ENCODE results near the gene IFITM10. TPM values are rescaled to one million over a fixed set of nuclear protein-coding genes. Genes with fewer than 3 reads are reported as not detected.

The IFITM10 gene
- total RNA-seq, 1 experiment from 2014 or later: 18.0 TPM

GRCh38 chr11:1777737-1778136 is 27.3 kb upstream of the IFITM10 start:
- H3K27me3 ChIP-seq (ENCODE audit: control insufficient read depth, insufficient read depth, low read length): no peaks in the 10 kb centered on the region
- no peaks in the 10 kb centered on the region for H3K36me3 ChIP-seq (ENCODE audit: control insufficient read depth, insufficient read depth, low read length)
- DNase-seq (ENCODE audit: low read depth, low spot score) (no peak), ATAC-seq (no peak)
- peaks cover 40% of the 10 kb centered on the region for H3K4me1 ChIP-seq (ENCODE audit: control insufficient read depth, insufficient read depth, low read length)
- BruUV-seq (replicated peaks): no TSS peak
- in situ Hi-C loops (cut with HindIII; ENCODE audit: low pct_unique_long_range_greater_than_20kb, low sequenced_read_pairs) (no loop called here), intact Hi-C loops (cut with micrococcal nuclease; ENCODE audit: unreplicated experiment) (no loop called here)
- no peak overlapping the region for H3K4me3 ChIP-seq (ENCODE audit: low read depth in 2 of 2, low read length in 2 of 2)
- ChIA-PET POLR2A (no interaction called here), CTCF (interaction anchor here (0.5 to 0.6 kb wide), 2 partner anchors 9 to 252 kb away, joined by 4 to 7 read pairs; no protein-coding TSS in a partner anchor)
- no peak for TF ChIP-seq POLR2AphosphoS5 (IDR thresholded peaks at IDR 0.05; ENCODE audit: low read depth, low read length)
- TF ChIP-seq SIN3A (IDR thresholded peaks at IDR 0.05; ENCODE audit: borderline replicate concordance, insufficient read depth, low read depth, low read length): no peak
- no peak for TF ChIP-seq REST (IDR thresholded peaks at IDR 0.05; ENCODE audit: insufficient read depth in 1 of 2, low read depth in 2 of 2, low read length in 1 of 2)
- TF ChIP-seq TCF7L2 (IDR thresholded peaks at IDR 0.05; ENCODE audit: low read depth, low read length): no peak
- TF ChIP-seq, protein P1, sequence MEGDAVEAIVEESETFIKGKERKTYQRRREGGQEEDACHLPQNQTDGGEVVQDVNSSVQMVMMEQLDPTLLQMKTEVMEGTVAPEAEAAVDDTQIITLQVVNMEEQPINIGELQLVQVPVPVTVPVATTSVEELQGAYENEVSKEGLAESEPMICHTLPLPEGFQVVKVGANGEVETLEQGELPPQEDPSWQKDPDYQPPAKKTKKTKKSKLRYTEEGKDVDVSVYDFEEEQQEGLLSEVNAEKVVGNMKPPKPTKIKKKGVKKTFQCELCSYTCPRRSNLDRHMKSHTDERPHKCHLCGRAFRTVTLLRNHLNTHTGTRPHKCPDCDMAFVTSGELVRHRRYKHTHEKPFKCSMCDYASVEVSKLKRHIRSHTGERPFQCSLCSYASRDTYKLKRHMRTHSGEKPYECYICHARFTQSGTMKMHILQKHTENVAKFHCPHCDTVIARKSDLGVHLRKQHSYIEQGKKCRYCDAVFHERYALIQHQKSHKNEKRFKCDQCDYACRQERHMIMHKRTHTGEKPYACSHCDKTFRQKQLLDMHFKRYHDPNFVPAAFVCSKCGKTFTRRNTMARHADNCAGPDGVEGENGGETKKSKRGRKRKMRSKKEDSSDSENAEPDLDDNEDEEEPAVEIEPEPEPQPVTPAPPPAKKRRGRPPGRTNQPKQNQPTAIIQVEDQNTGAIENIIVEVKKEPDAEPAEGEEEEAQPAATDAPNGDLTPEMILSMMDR (IDR thresholded peaks at IDR 0.05): no peak
- H3K27ac ChIP-seq (ENCODE audit: low read length): peak overlapping the region; percentile 60
- H3K9me3 ChIP-seq (ENCODE audit: control insufficient read depth, insufficient read depth, low read depth, low read length): no peaks in the 10 kb centered on the region; the same call in 1 of the 2 replicates

DNA sequence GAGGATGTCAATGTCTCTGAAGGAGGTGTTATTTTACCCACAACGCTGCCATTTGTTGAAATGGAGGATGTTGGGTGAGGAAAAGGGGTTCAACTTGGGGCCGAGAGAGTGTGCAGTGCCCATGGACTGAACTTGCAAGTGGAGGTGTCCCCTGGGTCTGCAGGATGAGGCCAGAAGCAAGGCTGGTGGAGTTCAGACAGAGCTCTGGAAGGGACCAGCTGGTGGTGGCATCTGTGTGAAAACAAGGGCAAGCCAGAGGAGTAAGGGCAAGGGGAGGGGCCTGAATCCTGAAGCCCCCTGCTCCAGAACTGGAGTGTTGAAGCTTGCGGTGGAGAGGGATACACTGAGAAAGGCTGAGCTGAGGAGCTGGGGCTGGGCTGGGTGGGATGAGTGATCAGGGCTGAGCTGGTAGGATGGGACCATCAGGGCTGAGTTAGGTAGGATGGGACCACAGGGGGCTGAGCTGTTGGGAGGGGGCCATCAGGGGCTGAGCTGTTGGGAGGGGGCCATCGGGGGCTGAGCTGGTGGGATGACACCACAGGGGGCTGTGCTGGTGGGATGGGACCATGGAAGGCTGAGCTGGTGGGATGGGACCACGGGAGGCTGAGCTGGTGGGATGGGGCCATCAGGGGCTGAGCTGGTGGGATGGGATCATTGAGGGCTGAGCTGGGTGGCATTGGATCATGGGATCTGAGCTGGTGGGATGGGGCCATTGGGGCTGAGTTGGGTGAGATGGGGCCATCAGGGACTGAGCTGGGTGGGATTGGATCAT is 26.7 kb upstream of the IFITM10 start:
- H3K9me3 ChIP-seq (ENCODE audit: control insufficient read depth, insufficient read depth, low read depth, low read length): no peaks in the 10 kb centered on the region; the same call in 1 of the 2 replicates
- peaks cover 40% of the 10 kb centered on the region for H3K4me1 ChIP-seq (ENCODE audit: control insufficient read depth, insufficient read depth, low read length)
- no TSS peak for BruUV-seq (replicated peaks)
- TF ChIP-seq SIN3A (IDR thresholded peaks at IDR 0.05; ENCODE audit: borderline replicate concordance, insufficient read depth, low read depth, low read length): no peak
- in situ Hi-C loops (cut with HindIII; ENCODE audit: low pct_unique_long_range_greater_than_20kb, low sequenced_read_pairs): no loop called here
- ATAC-seq (no peak), DNase-seq (ENCODE audit: low read depth, low spot score) (no peak)
- intact Hi-C loops (cut with micrococcal nuclease; ENCODE audit: unreplicated experiment): no loop called here
- no peak overlapping the region for H3K4me3 ChIP-seq (ENCODE audit: low read depth in 2 of 2, low read length in 2 of 2)
- H3K27ac ChIP-seq (ENCODE audit: low read length): no peak overlapping the region
- H3K36me3 ChIP-seq (ENCODE audit: control insufficient read depth, insufficient read depth, low read length): no peaks in the 10 kb centered on the region
- CTCF ChIA-PET: interaction anchor here (0.5 to 0.6 kb wide), 2 partner anchors 8 to 253 kb away, joined by 4 to 7 read pairs; no protein-coding TSS in a partner anchor
- POLR2A ChIA-PET: no interaction called here
- H3K27me3 ChIP-seq (ENCODE audit: control insufficient read depth, insufficient read depth, low read length): no peaks in the 10 kb centered on the region

DNA sequence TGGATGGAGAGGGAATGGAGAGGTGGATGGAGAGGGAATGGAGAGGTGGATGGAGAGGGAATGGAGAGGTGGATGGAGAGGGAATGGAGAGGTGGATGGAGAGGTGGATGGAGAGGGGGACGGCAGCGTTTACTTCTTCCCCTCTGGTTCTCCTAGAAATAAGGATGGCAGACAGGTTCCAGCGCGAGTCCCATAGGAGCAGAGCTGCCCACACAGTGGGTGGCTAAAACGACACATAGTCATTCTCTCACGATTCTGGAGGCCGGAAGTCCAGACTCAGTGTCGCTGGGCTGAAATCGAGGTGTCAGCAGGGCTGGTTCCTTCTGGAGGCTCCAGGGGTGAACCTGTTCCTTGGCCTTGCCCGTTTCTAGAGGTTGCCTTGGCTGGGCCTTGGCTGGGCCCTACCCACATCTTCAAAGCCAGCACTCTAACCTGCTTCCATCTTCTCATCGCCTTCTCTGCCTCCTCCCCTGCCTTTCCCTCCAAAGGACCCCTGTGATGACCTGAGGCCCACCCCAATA is 26.0 kb upstream of the IFITM10 start:
- in situ Hi-C loops (cut with HindIII; ENCODE audit: low pct_unique_long_range_greater_than_20kb, low sequenced_read_pairs) (no loop called here), intact Hi-C loops (cut with micrococcal nuclease; ENCODE audit: unreplicated experiment) (no loop called here)
- Histone ChIP-seq H3K27ac (ENCODE audit: low read length) (no peak overlapping the region), H3K27me3 (ENCODE audit: control insufficient read depth, insufficient read depth, low read length) (no peaks in the 10 kb centered on the region), H3K4me1 (ENCODE audit: control insufficient read depth, insufficient read depth, low read length) (peaks cover 39% of the 10 kb centered on the region), H3K9me3 (ENCODE audit: control insufficient read depth, insufficient read depth, low read depth, low read length) (no peaks in the 10 kb centered on the region; the same call in 1 of the 2 replicates), H3K4me3 (ENCODE audit: low read depth in 2 of 2, low read length in 2 of 2) (no peak overlapping the region), H3K36me3 (ENCODE audit: control insufficient read depth, insufficient read depth, low read length) (no peaks in the 10 kb centered on the region)
- POLR2A ChIA-PET: no interaction called here
- no peak for DNase-seq (ENCODE audit: low read depth, low spot score)
- no peak for TF ChIP-seq REST (IDR thresholded peaks at IDR 0.05; ENCODE audit: insufficient read depth in 1 of 2, low read depth in 2 of 2, low read length in 1 of 2)
- TF ChIP-seq POLR2AphosphoS5 (IDR thresholded peaks at IDR 0.05; ENCODE audit: low read depth, low read length): no peak
- no peak for TF ChIP-seq SIN3A (IDR thresholded peaks at IDR 0.05; ENCODE audit: borderline replicate concordance, insufficient read depth, low read depth, low read length)
- TF ChIP-seq TCF7L2 (IDR thresholded peaks at IDR 0.05; ENCODE audit: low read depth, low read length): no peak
- TF ChIP-seq, protein P1 (IDR thresholded peaks at IDR 0.05): no peak
- CTCF ChIA-PET: no interaction called here
- no peak for ATAC-seq
- BruUV-seq (replicated peaks): no TSS peak

Measured in Panc1 (cell line).